Neural cell (in vitro differentiated cells): Measurements from ENCODE around the gene CCDC87.

Experiments used
- EP300 ChIP-seq: fragments of 450-650 bp; conservative IDR thresholded peaks from 2 replicates; pipeline ENCODE4 v1.6.1; 2014; ENCODE audit warnings: antibody characterized with exemption, mild to moderate bottlenecking, moderate library complexity; ENCODE audit not compliant: poor library complexity, severe bottlenecking
- TAF1 ChIP-seq: IDR thresholded peaks from 2 replicates; pipeline ENCODE4 v1.6.1; 2012; ENCODE audit warnings: low read depth
- TF ChIP-seq, protein P1 (sequence below): fragments of 450-650 bp; IDR thresholded peaks from 2 replicates; pipeline ENCODE4 v1.5.1; 2014; ENCODE audit warnings: antibody characterized with exemption, mild to moderate bottlenecking, moderate library complexity; ENCODE audit not compliant: poor library complexity, severe bottlenecking

- TF ChIP-seq TAF1: no peak
- TF ChIP-seq, protein P1, sequence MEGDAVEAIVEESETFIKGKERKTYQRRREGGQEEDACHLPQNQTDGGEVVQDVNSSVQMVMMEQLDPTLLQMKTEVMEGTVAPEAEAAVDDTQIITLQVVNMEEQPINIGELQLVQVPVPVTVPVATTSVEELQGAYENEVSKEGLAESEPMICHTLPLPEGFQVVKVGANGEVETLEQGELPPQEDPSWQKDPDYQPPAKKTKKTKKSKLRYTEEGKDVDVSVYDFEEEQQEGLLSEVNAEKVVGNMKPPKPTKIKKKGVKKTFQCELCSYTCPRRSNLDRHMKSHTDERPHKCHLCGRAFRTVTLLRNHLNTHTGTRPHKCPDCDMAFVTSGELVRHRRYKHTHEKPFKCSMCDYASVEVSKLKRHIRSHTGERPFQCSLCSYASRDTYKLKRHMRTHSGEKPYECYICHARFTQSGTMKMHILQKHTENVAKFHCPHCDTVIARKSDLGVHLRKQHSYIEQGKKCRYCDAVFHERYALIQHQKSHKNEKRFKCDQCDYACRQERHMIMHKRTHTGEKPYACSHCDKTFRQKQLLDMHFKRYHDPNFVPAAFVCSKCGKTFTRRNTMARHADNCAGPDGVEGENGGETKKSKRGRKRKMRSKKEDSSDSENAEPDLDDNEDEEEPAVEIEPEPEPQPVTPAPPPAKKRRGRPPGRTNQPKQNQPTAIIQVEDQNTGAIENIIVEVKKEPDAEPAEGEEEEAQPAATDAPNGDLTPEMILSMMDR: no peak
- TF ChIP-seq EP300: no peak
These were observed 7.9 kb upstream of the CCDC87 start for GRCh38 chr11:66600631-66601233.
